ENCODE data around the gene LYRM4. TPM values are rescaled to one million over a fixed set of nuclear protein-coding genes. Genes with fewer than 3 reads are reported as not detected.
"Not testable (repeated sequence)": the region's sequence is repeated elsewhere in the genome, so short reads cannot be mapped to it uniquely, and the experiment has no call there.

Gene LYRM4
- total RNA-seq, 2 experiments from 2014 or later, result 21.2 to 22.7 TPM

GRCh38 chr6:5071216-5071615 is 189.5 kb downstream of the LYRM4 start:
- H3K4me1 Mint-ChIP-seq, result peaks cover 6% of the 10 kb centered on the region

GRCh38 chr6:5068153-5068751 is 192.5 kb downstream of the LYRM4 start:
- ChIA-PET POLR2A (no interaction called here), CTCF (no interaction called here)
- no peak for DNase-seq
- no peaks in the 10 kb centered on the region for H3K9me3 Mint-ChIP-seq
- H3K4me1 Mint-ChIP-seq, result peaks cover 6% of the 10 kb centered on the region
- H3K27ac Mint-ChIP-seq, result no peak overlapping the region
- H3K27me3 Mint-ChIP-seq, result peaks cover 4% of the 10 kb centered on the region
- H3K4me3 Mint-ChIP-seq, result no peak overlapping the region
- no peaks in the 10 kb centered on the region for H3K36me3 Mint-ChIP-seq (ENCODE audit: low read depth)

More at GRCh38 chr6:5071216-5071615, 189.5 kb downstream of the LYRM4 start:
- Mint-ChIP-seq H3K36me3 (ENCODE audit: low read depth) (no peaks in the 10 kb centered on the region), H3K27me3 (peaks cover 5% of the 10 kb centered on the region), H3K27ac (no peak overlapping the region), H3K4me3 (no peak overlapping the region), H3K9me3 (no peaks in the 10 kb centered on the region)
- ChIA-PET POLR2A (no interaction called here), CTCF (no interaction called here)
- DNase-seq, result no peak

- Mint-ChIP-seq H3K36me3 (ENCODE audit: low read depth) (no peaks in the 10 kb centered on the region), H3K9me3 (no peaks in the 10 kb centered on the region), H3K27ac (no peak overlapping the region), H3K4me3 (no peak overlapping the region), H3K4me1 (peaks cover 3% of the 10 kb centered on the region), H3K27me3 (peaks cover 4% of the 10 kb centered on the region)
- POLR2A ChIA-PET, result no interaction called here
- DNase-seq, result no peak
- CTCF ChIA-PET, result no interaction called here
Observed at GRCh38 chr6:5067305-5067704, 193.4 kb downstream of the LYRM4 start.

- Mint-ChIP-seq H3K27ac (no peak overlapping the region), H3K9me3 (no peaks in the 10 kb centered on the region), H3K36me3 (ENCODE audit: low read depth) (no peaks in the 10 kb centered on the region), H3K27me3 (peaks cover 4% of the 10 kb centered on the region), H3K4me1 (no peaks in the 10 kb centered on the region), H3K4me3 (no peak overlapping the region)
- CTCF ChIA-PET, result no interaction called here
- no peak for DNase-seq
- POLR2A ChIA-PET, result no interaction called here
Observed at GRCh38 chr6:5066456-5067093, 194.2 kb downstream of the LYRM4 start.

- no peak overlapping the region for H3K4me3 Mint-ChIP-seq
Observed at GRCh38 chr6:5063617-5064016, 197.1 kb downstream of the LYRM4 start.

GRCh38 chr6:5061152-5061551 is 199.6 kb downstream of the LYRM4 start:
- Mint-ChIP-seq H3K4me3 (no peak overlapping the region), H3K27ac (no peak overlapping the region), H3K9me3 (no peaks in the 10 kb centered on the region), H3K36me3 (ENCODE audit: low read depth) (no peaks in the 10 kb centered on the region), H3K4me1 (no peaks in the 10 kb centered on the region), H3K27me3 (peaks cover 9% of the 10 kb centered on the region)
- DNase-seq, result no peak
- ChIA-PET CTCF (no interaction called here), POLR2A (no interaction called here)

More at GRCh38 chr6:5063617-5064016, 197.1 kb downstream of the LYRM4 start:
- Mint-ChIP-seq H3K9me3 (no peaks in the 10 kb centered on the region), H3K4me1 (no peaks in the 10 kb centered on the region), H3K27me3 (peaks cover 7% of the 10 kb centered on the region), H3K27ac (no peak overlapping the region), H3K36me3 (ENCODE audit: low read depth) (no peaks in the 10 kb centered on the region)
- DNase-seq, result no peak
- POLR2A ChIA-PET, result no interaction called here
- CTCF ChIA-PET, result no interaction called here

- CTCF ChIA-PET, DNase-seq: not testable (repeated sequence)
Observed at GRCh38 chr6:5060439-5060838, 200.3 kb downstream of the LYRM4 start.

GRCh38 chr6:5059036-5059896 is 201.5 kb downstream of the LYRM4 start:
- Mint-ChIP-seq H3K36me3 (ENCODE audit: low read depth) (no peaks in the 10 kb centered on the region), H3K27ac (no peak overlapping the region), H3K4me1 (no peaks in the 10 kb centered on the region), H3K27me3 (peaks cover 5% of the 10 kb centered on the region), H3K9me3 (no peaks in the 10 kb centered on the region), H3K4me3 (no peak overlapping the region)
- DNase-seq, result no peak
- CTCF ChIA-PET, result no interaction called here
- POLR2A ChIA-PET, result no interaction called here

More at GRCh38 chr6:5060439-5060838, 200.3 kb downstream of the LYRM4 start:
- H3K27ac Mint-ChIP-seq; H3K36me3 Mint-ChIP-seq (ENCODE audit: low read depth); H3K27me3 Mint-ChIP-seq; H3K4me3 Mint-ChIP-seq; H3K4me1 Mint-ChIP-seq; H3K9me3 Mint-ChIP-seq; POLR2A ChIA-PET: not testable (repeated sequence)

Other genes starting within 250 kb of the LYRM4 start
- gene PPP1R3G, start 175.6 kb downstream of the LYRM4 start, total RNA-seq, result under 1 TPM; 0.08 to 0.10 TPM
- 10 to 100 TPM; 17.6 to 18.7 TPM for gene FARS2, start 563 bp upstream of the LYRM4 start, total RNA-seq

Measured in activated CD4-positive, alpha-beta memory T cell treated with anti-CD3 and anti-CD28 coated beads, Interleukin-2, amount 10 ng/mL, durations not matched to agents 7 days and 5 days (primary cell).